GM12878 (cell line): Measurements from ENCODE around the gene OGFRL1. TPM values are rescaled to one million over a fixed set of nuclear protein-coding genes. Genes with fewer than 3 reads are reported as not detected.

Source experiments
- CBX5 ChIP-seq: sonication (generic); IDR thresholded peaks from 2 replicates; pipeline ENCODE4 v1.6.1; 2016; ENCODE audit warnings: low read depth, moderate library complexity, mild to moderate bottlenecking, inconsistent platforms
- CEBPZ ChIP-seq: fragments of 150-350 bp; IDR thresholded peaks from 2 replicates; pipeline ENCODE4 v1.6.1; 2016; ENCODE audit warnings: low read depth, low read length
- HSF1 ChIP-seq: fragments of 150-350 bp; IDR thresholded peaks from 2 replicates; pipeline ENCODE4 v1.6.1; 2014; ENCODE audit warnings: mild to moderate bottlenecking, low read depth, low read length
- IRF4 ChIP-seq: IDR thresholded peaks from 2 replicates; pipeline ENCODE4 v1.6.1; 2011; ENCODE audit warnings: low read depth, low read length
- KDM1A ChIP-seq: fragments of 200-600 bp; sonication (generic); IDR thresholded peaks from 2 replicates; pipeline ENCODE4 v1.6.1; 2016; ENCODE audit warnings: borderline replicate concordance
- KLF5 ChIP-seq: fragments of 450-650 bp; IDR thresholded peaks from 2 replicates; pipeline ENCODE4 v1.6.1; 2014; ENCODE audit warnings: mild to moderate bottlenecking; ENCODE audit not compliant: partially characterized antibody
- MTA2 ChIP-seq: fragments of 450-650 bp; IDR thresholded peaks from 2 replicates; pipeline ENCODE4 v1.6.1; 2016; ENCODE audit warnings: low read depth, mild to moderate bottlenecking, moderate library complexity
- NFIC ChIP-seq: IDR thresholded peaks from 2 replicates; pipeline ENCODE4 v1.6.1; 2012; ENCODE audit warnings: low read depth, mild to moderate bottlenecking, inconsistent platforms, low read length, moderate library complexity
- RBBP5 ChIP-seq: fragments of 200-600 bp; sonication (generic); conservative IDR thresholded peaks from 2 replicates; pipeline ENCODE4 v1.6.1; 2016
- RELA ChIP-seq: fragments of 450-650 bp; IDR thresholded peaks from 2 replicates; pipeline ENCODE4 v1.8.0; 2014; ENCODE audit warnings: borderline replicate concordance; ENCODE audit not compliant: partially characterized antibody
- SMAD1 ChIP-seq: fragments of 450-650 bp; IDR thresholded peaks from 2 replicates; pipeline ENCODE4 v1.6.1; 2018; ENCODE audit warnings: mild to moderate bottlenecking, low read depth; ENCODE audit not compliant: partially characterized antibody
- ZNF687 ChIP-seq: fragments of 450-650 bp; IDR thresholded peaks from 2 replicates; pipeline ENCODE4 v1.6.1; 2017; ENCODE audit warnings: mild to moderate bottlenecking, moderate library complexity
- polyA plus RNA-seq, 11 experiments: library from polyadenylated mRNA; depleted of rRNA in 4 of 11; unstranded in 6 of 11; stranded (reverse) in 5 of 11; fragments of >200 nt; fragmentation: Nextera tagmentation in 4 of 11; fragmentation: Illumina TruSeq in 1 of 11; extraction: Ambion mirVana in 4 of 11; extraction: Trizol in 1 of 11; gene quantifications; 1 replicate in 1 of 11; 2 replicates in 10 of 11; pipeline versions ENCODE4 v1.2.1 to v1.2.3, GENCODE V29; 2011 to 2016; ENCODE audit warnings: inconsistent platforms in 2 of 11, missing spikeins in 2 of 11, low read depth in 1 of 11
- total RNA-seq, 4 experiments: library from RNA; depleted of rRNA in 3 of 4; stranded (reverse); fragments of >200 nt in 3 of 4; fragmentation: Illumina TruSeq in 1 of 4; extraction: Trizol in 1 of 4; gene quantifications; 2 replicates each; pipeline versions ENCODE4 v1.2.1 to v1.2.3, GENCODE V29; 2013 to 2021
- TF ChIP-seq, protein P1 (sequence below): fragments of 450-650 bp; formaldehyde crosslinking; IDR thresholded peaks from 2 replicates; pipeline ENCODE4 v1.4.0; 2020; ENCODE audit warnings: mild to moderate bottlenecking, moderate library complexity

OGFRL1 gene
- total and polyA plus RNA-seq, 10 of the 15 experiments (the other 5 are each of a cell fraction or from before 2014, with no cell fraction given), result 0.24 to 5.8 (median 2.3) TPM

- no peak for TF ChIP-seq HSF1
- no peak for TF ChIP-seq NFIC
- no peak for TF ChIP-seq KDM1A
- no peak for TF ChIP-seq CBX5
- TF ChIP-seq, protein P1, sequence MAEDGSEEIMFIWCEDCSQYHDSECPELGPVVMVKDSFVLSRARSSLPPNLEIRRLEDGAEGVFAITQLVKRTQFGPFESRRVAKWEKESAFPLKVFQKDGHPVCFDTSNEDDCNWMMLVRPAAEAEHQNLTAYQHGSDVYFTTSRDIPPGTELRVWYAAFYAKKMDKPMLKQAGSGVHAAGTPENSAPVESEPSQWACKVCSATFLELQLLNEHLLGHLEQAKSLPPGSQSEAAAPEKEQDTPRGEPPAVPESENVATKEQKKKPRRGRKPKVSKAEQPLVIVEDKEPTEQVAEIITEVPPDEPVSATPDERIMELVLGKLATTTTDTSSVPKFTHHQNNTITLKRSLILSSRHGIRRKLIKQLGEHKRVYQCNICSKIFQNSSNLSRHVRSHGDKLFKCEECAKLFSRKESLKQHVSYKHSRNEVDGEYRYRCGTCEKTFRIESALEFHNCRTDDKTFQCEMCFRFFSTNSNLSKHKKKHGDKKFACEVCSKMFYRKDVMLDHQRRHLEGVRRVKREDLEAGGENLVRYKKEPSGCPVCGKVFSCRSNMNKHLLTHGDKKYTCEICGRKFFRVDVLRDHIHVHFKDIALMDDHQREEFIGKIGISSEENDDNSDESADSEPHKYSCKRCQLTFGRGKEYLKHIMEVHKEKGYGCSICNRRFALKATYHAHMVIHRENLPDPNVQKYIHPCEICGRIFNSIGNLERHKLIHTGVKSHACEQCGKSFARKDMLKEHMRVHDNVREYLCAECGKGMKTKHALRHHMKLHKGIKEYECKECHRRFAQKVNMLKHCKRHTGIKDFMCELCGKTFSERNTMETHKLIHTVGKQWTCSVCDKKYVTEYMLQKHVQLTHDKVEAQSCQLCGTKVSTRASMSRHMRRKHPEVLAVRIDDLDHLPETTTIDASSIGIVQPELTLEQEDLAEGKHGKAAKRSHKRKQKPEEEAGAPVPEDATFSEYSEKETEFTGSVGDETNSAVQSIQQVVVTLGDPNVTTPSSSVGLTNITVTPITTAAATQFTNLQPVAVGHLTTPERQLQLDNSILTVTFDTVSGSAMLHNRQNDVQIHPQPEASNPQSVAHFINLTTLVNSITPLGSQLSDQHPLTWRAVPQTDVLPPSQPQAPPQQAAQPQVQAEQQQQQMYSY (CRISPR knock-in tag), result no peak
- no peak for TF ChIP-seq RBBP5
- no peak for TF ChIP-seq ZNF687
- TF ChIP-seq IRF4, result no peak
- no peak for TF ChIP-seq SMAD1
- no peak for TF ChIP-seq CEBPZ
- TF ChIP-seq KLF5, result no peak
- no peak for TF ChIP-seq MTA2
- no peak for TF ChIP-seq RELA
These were observed 39.6 kb upstream of the OGFRL1 start (continued) for GRCh38 chr6:71248878-71249544.
